Measurements from ENCODE around the gene CDHR5.

CDHR5 gene

GRCh38 chr11:645536-645935 lies 20.8 kb upstream of the CDHR5 start:
- no peak for DNase-seq (ENCODE audit: low read depth in 2 of 2)

GRCh38 chr11:643849-644738 lies 19.3 kb upstream of the CDHR5 start:
- no peak for DNase-seq (ENCODE audit: low read depth in 2 of 2)

- DNase-seq (ENCODE audit: low read depth in 2 of 2) = no peak
Observed at GRCh38 chr11:643366-643765, 18.6 kb upstream of the CDHR5 start.

- no peak for DNase-seq (ENCODE audit: low read depth in 2 of 2)
Observed at GRCh38 chr11:641806-642370, 17.1 kb upstream of the CDHR5 start.

- DNase-seq (ENCODE audit: low read depth in 2 of 2) = no peak
Observed at GRCh38 chr11:640021-640706, 15.4 kb upstream of the CDHR5 start.

GRCh38 chr11:639332-639955 lies 14.7 kb upstream of the CDHR5 start:
- no peak for DNase-seq (ENCODE audit: low read depth in 2 of 2)

GRCh38 chr11:638631-639331 lies 14.0 kb upstream of the CDHR5 start:
- DNase-seq (ENCODE audit: low read depth in 2 of 2) = no peak

GRCh38 chr11:637593-638521 lies 13.1 kb upstream of the CDHR5 start:
- DNase-seq (ENCODE audit: low read depth in 2 of 2) = no peak

- DNase-seq (ENCODE audit: low read depth in 2 of 2) = no peak
Observed at GRCh38 chr11:637333-637592, 12.5 kb upstream of the CDHR5 start.

GRCh38 chr11:636511-637332 lies 12.0 kb upstream of the CDHR5 start, which contains the start of gene DRD4:
Gene DRD4 (plus strand): TSS chr11:637269. CDS start chr11:637305, 36 bp downstream.
- DNase-seq (ENCODE audit: low read depth in 2 of 2) = no peak

GRCh38 chr11:635945-636510 lies 11.3 kb upstream of the CDHR5 start:
- DNase-seq (ENCODE audit: low read depth in 2 of 2) = no peak

GRCh38 chr11:630871-631270 lies 6.1 kb upstream of the CDHR5 start:
- no peak for DNase-seq (ENCODE audit: low read depth in 2 of 2)

- DNase-seq (ENCODE audit: low read depth in 2 of 2) = no peak
Observed at GRCh38 chr11:629237-629583, 4.5 kb upstream of the CDHR5 start.

- no peak for DNase-seq (ENCODE audit: low read depth in 2 of 2)
Observed at GRCh38 chr11:628056-628455, 3.3 kb upstream of the CDHR5 start.

GRCh38 chr11:627308-627576 lies 2.5 kb upstream of the CDHR5 start:
- DNase-seq (ENCODE audit: low read depth in 2 of 2) = no peak

GRCh38 chr11:626475-627307 lies 1.9 kb upstream of the CDHR5 start, which contains the start of gene SCT:
Gene SCT (minus strand): TSS chr11:627181. CDS start chr11:627143, 38 bp downstream.
- DNase-seq (ENCODE audit: low read depth in 2 of 2) = no peak

- DNase-seq (ENCODE audit: low read depth in 2 of 2) = no peak
Observed at GRCh38 chr11:625636-626268, 997 bp upstream of the CDHR5 start.

- DNase-seq (ENCODE audit: low read depth in 2 of 2) = no peak
Observed at GRCh38 chr11:623999-624704, 603 bp downstream of the CDHR5 start.

Data from activated CD8-positive, alpha-beta memory T cell treated with anti-CD3 and anti-CD28 coated beads for 4 hours (primary cell).